Measurements from ENCODE around the gene QKI.
"Not testable (repeated sequence)": the region's sequence is repeated elsewhere in the genome, so short reads cannot be mapped to it uniquely, and the experiment has no call there.

Gene QKI

DNA sequence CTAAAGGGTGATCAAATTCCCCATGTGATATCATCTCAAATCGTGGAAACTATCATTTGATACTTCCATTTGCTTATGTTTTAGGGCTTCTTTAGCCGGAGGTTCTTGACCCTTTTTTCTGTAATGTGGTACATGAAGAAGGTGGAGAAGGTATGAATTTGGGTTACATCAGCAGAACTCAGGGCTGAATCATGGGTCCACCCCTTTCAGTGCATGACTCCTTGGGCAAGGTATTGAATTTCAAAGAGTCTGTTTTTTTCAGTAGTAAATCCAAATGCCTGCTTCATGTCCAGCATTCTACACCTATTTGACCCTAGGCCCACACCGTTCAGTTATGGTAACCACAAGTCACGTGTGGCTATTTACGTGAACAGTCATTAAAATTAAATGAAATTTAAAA lies 30.6 kb upstream of the QKI start:
- no peak for TF ChIP-seq POLR2A (IDR thresholded peaks at IDR 0.05; ENCODE audit: low read depth, low read length)
- DNase-seq (ENCODE audit: insufficient read length, low spot score) (no peak), FAIRE-seq (no peak)

DNA sequence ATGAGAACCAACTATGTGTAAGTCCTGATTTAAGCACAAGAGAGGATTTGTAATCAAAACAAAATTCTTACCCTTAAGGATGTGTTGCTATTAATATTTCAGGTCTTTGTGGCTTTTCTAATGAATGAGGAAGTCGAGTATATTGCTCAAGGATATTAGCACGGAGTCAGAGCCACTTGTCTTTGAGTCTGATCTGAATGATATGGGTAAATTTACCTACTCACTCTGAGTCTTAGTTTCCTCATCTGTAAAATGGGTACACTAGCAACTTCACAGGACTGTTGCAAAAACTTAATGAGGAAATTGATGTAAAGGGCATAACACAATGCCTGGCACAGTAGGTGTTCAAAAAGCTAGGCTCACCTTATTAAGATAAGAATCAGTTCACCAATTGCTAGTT lies 30.0 kb upstream of the QKI start:
- no peak for TF ChIP-seq POLR2A (IDR thresholded peaks at IDR 0.05; ENCODE audit: low read depth, low read length)
- FAIRE-seq, result no peak
- no peak for DNase-seq (ENCODE audit: insufficient read length, low spot score)

DNA sequence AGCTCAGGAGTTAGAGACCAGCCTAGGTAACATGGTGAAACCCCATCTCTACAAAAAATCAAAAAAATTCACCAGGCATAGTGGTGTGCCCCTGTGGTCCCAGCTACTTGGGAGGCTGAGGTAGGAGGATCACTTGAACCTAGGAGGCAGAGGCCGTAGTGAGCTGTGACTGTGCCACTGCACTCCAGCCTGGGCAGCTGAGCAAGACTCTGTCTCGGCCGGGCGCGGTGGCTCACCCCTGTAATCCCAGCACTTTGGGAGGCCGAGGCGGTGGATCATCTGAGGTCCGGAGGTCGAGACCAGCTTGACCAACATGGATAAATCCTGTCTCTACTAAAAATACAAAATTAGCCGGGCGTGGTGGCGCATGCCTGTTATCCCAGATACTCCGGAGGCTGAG lies 29.0 kb upstream of the QKI start:
- not testable (repeated sequence) for DNase-seq (ENCODE audit: insufficient read length, low spot score); FAIRE-seq

DNA sequence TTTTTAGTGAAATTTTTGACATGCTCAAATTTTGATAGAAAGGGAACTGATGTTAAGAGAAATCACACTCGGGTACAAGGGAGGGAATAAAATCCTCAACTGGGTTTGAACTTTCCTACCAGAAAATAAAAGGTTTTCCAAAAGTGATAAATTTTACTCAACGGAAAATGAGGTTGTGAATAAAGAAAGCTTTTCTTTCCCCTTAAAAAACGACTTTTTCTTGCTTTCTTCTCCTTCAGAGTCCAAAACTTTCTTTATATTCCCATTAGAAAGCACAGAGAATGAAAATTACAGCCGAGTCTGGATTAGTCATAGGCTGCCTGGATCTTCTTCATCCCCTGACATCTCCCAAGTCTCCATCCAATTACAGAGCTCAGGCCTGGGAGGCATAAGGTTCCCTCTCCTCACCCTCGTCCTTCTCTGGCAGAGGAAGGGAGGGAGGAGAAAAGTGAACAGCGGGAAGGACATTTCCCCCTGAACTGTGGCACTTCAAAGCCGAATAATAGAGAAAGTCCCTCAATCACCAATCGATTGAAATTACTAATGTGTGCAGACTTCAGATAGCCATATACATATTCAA lies 28.1 kb upstream of the QKI start:
- FAIRE-seq (no peak), DNase-seq (ENCODE audit: insufficient read length, low spot score) (no peak)
- TF ChIP-seq POLR2A (IDR thresholded peaks at IDR 0.05; ENCODE audit: low read depth, low read length), result no peak

DNA sequence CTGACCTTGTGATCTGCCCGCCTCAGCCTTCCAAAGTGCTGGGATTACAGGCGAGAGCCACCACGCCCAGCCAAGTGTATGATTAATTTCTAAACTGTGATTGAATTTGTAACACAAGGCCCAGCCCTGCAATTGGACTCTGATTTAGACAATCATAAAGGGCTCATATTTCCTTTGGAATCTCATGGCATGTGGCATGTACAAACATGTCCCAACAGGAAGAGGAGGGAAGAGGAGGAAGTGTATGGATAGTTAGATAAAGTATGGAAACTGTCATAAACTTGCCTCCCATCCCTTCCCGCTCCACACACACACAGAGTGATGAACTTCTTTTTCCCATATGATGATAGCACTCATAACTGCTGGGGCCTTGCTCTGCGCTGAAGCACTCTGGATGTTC lies 27.2 kb upstream of the QKI start:
- FAIRE-seq, result no peak
- no peak for TF ChIP-seq POLR2A (IDR thresholded peaks at IDR 0.05; ENCODE audit: low read depth, low read length)
- DNase-seq (ENCODE audit: insufficient read length, low spot score), result no peak

DNA sequence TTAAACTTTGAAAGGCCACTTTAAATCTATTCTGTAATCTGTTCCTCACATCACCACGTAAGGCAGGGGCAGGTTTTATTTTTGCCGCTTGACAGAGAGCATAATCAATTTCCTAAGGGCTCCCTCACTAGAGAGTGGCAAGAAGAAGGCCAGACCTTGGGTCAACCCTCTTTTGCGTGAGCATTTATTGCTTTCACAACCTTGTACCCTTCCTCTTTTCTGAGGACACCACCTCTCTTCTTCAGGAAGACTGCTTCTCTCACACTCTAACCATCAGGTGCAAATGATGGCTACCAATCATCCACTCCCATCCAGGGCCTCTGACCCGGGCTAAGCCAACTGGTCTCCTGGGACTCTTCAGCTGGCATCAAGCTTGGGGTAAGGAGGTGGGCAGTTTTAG lies 25.2 kb upstream of the QKI start:
- TF ChIP-seq POLR2A (IDR thresholded peaks at IDR 0.05; ENCODE audit: low read depth, low read length), result no peak
- FAIRE-seq (no peak), DNase-seq (ENCODE audit: insufficient read length, low spot score) (no peak)

DNA sequence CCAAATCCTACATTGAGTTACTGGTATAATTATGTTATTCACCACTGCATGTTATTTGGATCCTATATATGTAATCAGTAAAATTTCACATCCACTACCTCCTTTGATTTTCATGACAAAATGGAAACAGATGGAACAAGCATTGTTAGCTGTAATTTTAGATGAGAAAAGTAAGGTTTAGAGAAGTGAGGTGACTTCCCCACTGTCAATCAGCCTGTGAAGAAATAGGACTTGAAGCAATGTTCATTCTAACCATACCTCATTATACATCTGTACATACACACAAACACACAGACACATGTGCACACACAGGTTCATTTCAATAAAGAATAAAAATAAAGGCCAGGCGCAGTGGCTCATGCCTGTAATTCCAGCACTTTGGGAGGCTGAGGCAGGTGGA lies 23.7 kb upstream of the QKI start:
- DNase-seq (ENCODE audit: insufficient read length, low spot score), result no peak
- no peak for TF ChIP-seq POLR2A (IDR thresholded peaks at IDR 0.05; ENCODE audit: low read depth, low read length)
- FAIRE-seq, result no peak

DNA sequence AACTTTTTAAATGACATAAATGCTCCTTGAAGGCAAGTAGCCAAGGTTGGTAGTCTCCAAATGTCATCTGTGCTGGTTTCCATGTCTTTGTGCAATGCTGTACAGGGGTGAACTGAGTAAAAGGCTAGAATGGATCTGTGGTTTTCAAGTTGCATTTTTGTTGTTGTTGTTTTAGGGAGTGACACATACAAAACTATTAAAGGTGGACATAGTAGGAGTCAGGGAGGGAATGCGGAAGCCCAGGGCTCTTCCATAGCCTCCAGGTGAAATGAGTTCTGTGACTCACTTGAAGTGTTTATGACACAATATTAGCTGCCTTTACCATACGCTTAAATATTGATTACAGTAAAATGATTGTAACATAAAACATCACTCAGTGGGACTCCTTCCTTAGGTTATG lies 22.5 kb upstream of the QKI start:
- DNase-seq (ENCODE audit: insufficient read length, low spot score) (no peak), FAIRE-seq (no peak)
- TF ChIP-seq POLR2A (IDR thresholded peaks at IDR 0.05; ENCODE audit: low read depth, low read length), result no peak

DNA sequence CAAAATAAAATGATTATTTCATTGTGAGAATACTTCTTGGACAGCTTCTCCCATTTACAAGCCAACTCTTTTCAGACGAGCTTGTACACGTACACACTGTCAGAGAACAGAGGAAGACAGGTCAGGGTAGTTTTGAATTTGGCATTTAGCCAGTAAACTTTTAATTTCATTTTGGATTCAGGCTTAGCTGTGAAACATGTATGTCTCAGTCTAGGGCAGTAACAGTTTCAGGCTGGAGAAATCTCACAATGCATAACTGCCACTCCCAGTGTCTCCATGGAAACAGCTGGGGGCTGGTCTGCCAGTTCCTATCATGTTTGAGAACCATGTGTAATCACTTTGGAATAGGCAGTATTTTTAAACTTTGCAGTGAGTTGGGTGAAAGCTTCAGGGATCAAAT lies 22.0 kb upstream of the QKI start:
- FAIRE-seq, result no peak

DNA sequence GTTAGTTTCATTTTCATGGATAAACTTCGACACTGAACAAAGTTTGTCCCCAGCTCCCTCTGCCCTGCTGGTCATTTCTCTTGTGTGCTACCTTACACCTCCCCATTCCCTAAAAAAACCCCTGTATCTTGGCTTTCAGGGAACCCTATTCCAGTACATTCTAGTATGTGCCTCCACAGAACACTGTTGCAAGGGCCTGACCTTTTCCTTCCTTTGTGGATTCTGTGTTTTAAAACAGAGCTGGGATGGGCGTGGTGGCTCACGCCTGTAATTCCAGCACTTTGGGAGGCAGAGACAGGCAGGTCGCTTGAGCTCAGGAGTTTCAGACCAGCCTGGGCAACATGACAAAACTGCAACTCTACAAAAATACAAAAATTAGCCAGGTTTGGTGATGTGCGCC lies 20.6 kb upstream of the QKI start:
- TF ChIP-seq POLR2A (IDR thresholded peaks at IDR 0.05; ENCODE audit: low read depth, low read length), result no peak
- FAIRE-seq, result no peak
- DNase-seq (ENCODE audit: insufficient read length, low spot score), result no peak

More for the DNA sequence above, 22.0 kb upstream of the QKI start:
- no peak for TF ChIP-seq POLR2A (IDR thresholded peaks at IDR 0.05; ENCODE audit: low read depth, low read length)
- DNase-seq (ENCODE audit: insufficient read length, low spot score), result no peak

DNA sequence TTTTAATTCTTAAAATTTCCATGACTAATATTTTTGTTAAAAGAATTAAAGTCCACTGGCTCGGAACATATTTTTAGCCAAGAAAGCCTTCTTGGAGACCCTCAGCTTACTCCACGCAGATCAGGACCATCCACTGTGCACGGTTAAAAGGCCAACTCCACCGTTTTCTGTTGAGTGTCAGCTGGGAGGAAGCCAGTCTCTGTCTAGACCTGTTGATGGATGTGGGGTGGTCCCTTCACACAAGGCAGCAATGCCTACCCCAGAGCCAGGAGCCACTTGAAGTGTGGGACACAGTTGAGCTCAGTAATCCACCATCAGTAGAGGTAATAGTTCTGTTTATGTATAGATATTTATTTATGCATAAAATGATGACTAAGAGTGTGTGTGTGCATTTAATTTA lies 19.9 kb upstream of the QKI start:
- FAIRE-seq, result no peak
- TF ChIP-seq POLR2A (IDR thresholded peaks at IDR 0.05; ENCODE audit: low read depth, low read length), result no peak

DNA sequence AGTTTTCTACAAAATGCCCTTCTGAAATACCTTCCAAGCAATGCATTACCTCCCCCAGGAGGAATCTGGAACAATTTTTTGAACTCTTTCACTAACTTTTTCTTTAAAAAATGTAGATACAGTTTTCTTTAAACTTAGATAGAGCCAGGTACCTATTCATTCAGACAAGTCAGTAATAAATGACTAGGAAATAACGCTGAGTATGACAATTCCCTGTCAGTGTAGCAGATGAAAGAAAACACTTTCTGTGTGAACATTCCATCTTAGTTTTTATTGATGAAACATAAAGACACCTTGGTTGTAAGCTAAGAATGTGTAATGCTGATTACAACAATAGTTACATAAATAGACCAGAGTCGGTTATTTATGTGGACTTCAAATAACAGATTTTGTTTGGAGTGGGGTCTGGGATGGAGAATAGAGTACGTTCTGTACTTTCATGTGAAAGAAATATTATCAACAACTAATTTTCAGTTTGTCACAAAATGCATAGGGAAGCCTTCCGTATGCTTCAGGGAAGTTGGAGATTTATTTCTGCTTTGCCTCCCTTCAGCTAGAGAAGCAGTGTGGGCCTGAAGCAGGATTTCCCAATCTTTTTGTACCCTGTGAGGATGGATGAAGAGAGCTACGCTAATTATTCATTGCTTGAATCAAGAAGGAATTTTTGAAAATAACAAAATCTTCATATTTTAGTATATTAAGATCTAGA lies 19.2 kb upstream of the QKI start:
- TF ChIP-seq POLR2A (IDR thresholded peaks at IDR 0.05; ENCODE audit: low read depth, low read length), result no peak
- DNase-seq (ENCODE audit: insufficient read length, low spot score) (no peak), FAIRE-seq (no peak)

More for the DNA sequence above, 19.9 kb upstream of the QKI start:
- no peak for DNase-seq (ENCODE audit: insufficient read length, low spot score)

DNA sequence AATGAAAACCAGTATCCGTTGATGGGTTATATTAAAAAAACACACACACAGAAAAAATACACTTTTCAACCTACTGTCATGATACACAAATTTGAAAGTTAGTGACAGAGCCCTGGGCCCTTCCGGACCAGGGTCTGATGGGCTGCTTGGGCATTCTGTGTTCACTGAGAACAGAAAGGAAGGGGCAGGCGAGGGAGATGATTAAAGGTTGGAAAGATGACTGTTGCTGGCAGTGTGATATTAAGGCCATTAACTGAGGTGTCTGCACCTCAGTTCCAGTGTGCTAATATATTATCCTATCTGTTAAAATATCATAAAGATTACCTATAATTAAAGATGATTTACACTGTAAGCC lies 18.7 kb upstream of the QKI start:
- FAIRE-seq, result no peak
- no peak for TF ChIP-seq POLR2A (IDR thresholded peaks at IDR 0.05; ENCODE audit: low read depth, low read length)
- no peak for DNase-seq (ENCODE audit: insufficient read length, low spot score)

DNA sequence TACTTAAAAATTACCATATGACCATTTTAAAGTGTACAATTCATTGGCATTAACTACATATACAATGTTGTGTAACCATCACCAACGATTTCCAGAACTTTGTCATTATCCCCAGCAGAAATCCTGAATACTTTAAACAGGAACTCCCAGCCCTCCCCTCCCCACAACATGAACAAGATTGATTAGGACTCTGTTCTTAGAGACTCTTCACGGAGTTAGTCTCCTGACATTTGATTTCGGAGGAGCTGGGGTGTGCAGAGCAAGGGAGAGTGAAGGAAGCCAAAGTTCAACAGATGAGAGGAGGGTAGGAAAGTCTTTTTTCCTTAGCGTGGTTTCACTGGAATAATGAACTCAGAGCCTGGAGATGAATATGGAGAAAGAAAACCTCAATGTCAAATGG lies 17.2 kb upstream of the QKI start:
- DNase-seq (ENCODE audit: insufficient read length, low spot score), result no peak
- TF ChIP-seq POLR2A (IDR thresholded peaks at IDR 0.05; ENCODE audit: low read depth, low read length), result no peak
- no peak for FAIRE-seq

DNA sequence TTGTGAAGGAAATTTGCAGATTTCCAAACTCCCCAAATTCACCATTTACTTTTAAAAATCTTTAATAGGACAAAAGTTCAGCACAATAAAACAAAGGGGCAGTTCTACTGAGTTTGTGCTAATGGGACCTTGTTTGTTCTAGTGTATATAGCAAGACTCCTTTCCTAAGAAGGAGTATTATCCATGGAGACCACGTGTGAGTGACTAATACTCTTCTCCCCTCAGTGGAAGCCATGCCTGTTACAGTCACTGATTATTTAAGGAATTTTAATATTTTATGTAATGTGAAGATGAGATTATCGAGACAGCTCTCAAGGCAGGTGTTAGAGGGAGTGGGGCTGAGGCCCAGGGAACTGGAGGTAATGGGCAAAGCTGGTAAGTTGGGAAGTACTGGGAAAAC lies 16.4 kb upstream of the QKI start:
- FAIRE-seq (no peak), DNase-seq (ENCODE audit: insufficient read length, low spot score) (no peak)
- TF ChIP-seq POLR2A (IDR thresholded peaks at IDR 0.05; ENCODE audit: low read depth, low read length), result no peak

DNA sequence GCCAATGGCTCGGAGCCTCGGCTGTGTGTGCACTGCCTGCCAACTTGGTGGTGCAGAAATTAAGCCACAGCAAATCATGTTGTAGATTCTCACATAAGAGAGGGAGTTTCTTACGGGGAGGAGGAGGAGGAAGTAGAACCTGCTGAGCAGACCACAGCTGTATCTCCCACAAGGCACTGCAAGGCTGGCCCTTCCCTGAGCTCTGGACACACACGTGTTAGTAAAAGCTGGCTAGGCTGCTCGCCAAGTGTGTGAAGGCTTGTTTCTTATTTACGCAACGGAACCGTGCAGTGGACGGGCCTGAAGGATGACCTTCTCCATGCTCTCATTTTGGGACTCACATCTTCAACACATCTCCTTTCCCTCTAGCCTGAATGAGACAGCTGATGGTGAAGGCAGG lies 15.7 kb upstream of the QKI start:
- no peak for DNase-seq (ENCODE audit: insufficient read length, low spot score)
- no peak for FAIRE-seq
- no peak for TF ChIP-seq POLR2A (IDR thresholded peaks at IDR 0.05; ENCODE audit: low read depth, low read length)
